ENCODE measurements around the gene MLC1. TPM values are rescaled to one million over a fixed set of nuclear protein-coding genes. Genes with fewer than 3 reads are reported as not detected.

Gene MLC1
- total and polyA plus RNA-seq, 10 of the 15 experiments (the other 5 are each of a cell fraction or from before 2014, with no cell fraction given): 0.03 to 0.15 (median 0.07) TPM; not detected in 7

- H2AFZ ChIP-seq (ENCODE audit: control insufficient read depth, low read depth, low read length): no peak overlapping the region
- no peaks in the 10 kb centered on the region; the same call in 2 of the 3 replicates for H3K9me3 ChIP-seq (replicated peaks; ENCODE audit: control insufficient read depth, insufficient read depth, low read length)
- ChIA-PET SMC1A (ENCODE audit: uncharacterized antibody, unreplicated experiment) (interaction anchor here (1.4 kb wide), 1 partner anchor 11 kb away, joined by 5 read pairs; no protein-coding TSS in a partner anchor), POLR2A (no interaction called here), CTCF (interaction anchor here (1.9 kb wide), 1 partner anchor 11 kb away, joined by 11 read pairs; no protein-coding TSS in a partner anchor), RAD21 (ENCODE audit: unreplicated experiment) (interaction anchor here (3.0 kb wide), 1 partner anchor 89 kb away, joined by 13 read pairs; no protein-coding TSS in a partner anchor)
- FAIRE-seq (no peak), ATAC-seq (no peak), DNase-seq (ENCODE audit: low read depth, low spot score) (no peak)
- no peak overlapping the region for H3K4me3 ChIP-seq
- no peaks in the 10 kb centered on the region for H4K20me1 ChIP-seq (ENCODE audit: control insufficient read depth, insufficient read depth)
- WGBS (ENCODE audit: insufficient coverage, insufficient replicate concordance, low lambda C conversion rate, missing lambda C conversion rate): 33% methylated on average over 3 of the region's 3 CpGs
- no peaks in the 10 kb centered on the region for H3K36me3 ChIP-seq (ENCODE audit: control insufficient read depth in 2 of 2, insufficient read depth in 2 of 2, low read length in 1 of 2)
- in situ Hi-C loops (cut with MboI): no loop called here
- TF ChIP-seq, protein P1, sequence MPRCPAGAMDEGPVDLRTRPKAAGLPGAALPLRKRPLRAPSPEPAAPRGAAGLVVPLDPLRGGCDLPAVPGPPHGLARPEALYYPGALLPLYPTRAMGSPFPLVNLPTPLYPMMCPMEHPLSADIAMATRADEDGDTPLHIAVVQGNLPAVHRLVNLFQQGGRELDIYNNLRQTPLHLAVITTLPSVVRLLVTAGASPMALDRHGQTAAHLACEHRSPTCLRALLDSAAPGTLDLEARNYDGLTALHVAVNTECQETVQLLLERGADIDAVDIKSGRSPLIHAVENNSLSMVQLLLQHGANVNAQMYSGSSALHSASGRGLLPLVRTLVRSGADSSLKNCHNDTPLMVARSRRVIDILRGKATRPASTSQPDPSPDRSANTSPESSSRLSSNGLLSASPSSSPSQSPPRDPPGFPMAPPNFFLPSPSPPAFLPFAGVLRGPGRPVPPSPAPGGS (IDR thresholded peaks at IDR 0.05; ENCODE audit: borderline replicate concordance, insufficient read depth, low read depth, low read length, poor library complexity, severe bottlenecking): no peak
- TF ChIP-seq ZNF217 (IDR thresholded peaks at IDR 0.05): no peak
- TF ChIP-seq E4F1 (IDR thresholded peaks at IDR 0.05; ENCODE audit: borderline replicate concordance, partially characterized antibody): no peak
- no peak for TF ChIP-seq CHD1 (IDR thresholded peaks at IDR 0.05; ENCODE audit: low read depth, low read length)
- TF ChIP-seq, protein P2, sequence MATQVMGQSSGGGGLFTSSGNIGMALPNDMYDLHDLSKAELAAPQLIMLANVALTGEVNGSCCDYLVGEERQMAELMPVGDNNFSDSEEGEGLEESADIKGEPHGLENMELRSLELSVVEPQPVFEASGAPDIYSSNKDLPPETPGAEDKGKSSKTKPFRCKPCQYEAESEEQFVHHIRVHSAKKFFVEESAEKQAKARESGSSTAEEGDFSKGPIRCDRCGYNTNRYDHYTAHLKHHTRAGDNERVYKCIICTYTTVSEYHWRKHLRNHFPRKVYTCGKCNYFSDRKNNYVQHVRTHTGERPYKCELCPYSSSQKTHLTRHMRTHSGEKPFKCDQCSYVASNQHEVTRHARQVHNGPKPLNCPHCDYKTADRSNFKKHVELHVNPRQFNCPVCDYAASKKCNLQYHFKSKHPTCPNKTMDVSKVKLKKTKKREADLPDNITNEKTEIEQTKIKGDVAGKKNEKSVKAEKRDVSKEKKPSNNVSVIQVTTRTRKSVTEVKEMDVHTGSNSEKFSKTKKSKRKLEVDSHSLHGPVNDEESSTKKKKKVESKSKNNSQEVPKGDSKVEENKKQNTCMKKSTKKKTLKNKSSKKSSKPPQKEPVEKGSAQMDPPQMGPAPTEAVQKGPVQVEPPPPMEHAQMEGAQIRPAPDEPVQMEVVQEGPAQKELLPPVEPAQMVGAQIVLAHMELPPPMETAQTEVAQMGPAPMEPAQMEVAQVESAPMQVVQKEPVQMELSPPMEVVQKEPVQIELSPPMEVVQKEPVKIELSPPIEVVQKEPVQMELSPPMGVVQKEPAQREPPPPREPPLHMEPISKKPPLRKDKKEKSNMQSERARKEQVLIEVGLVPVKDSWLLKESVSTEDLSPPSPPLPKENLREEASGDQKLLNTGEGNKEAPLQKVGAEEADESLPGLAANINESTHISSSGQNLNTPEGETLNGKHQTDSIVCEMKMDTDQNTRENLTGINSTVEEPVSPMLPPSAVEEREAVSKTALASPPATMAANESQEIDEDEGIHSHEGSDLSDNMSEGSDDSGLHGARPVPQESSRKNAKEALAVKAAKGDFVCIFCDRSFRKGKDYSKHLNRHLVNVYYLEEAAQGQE (IDR thresholded peaks at IDR 0.05; ENCODE audit: low read depth, low read length): no peak
- no peak for TF ChIP-seq ZNF622 (IDR thresholded peaks at IDR 0.05)
- no peak for TF ChIP-seq STAT1 (conservative IDR thresholded peaks at IDR 0.05)
- no peak for TF ChIP-seq YY1 (IDR thresholded peaks at IDR 0.05; ENCODE audit: low read depth, low read length)
- H3K79me2 ChIP-seq (ENCODE audit: control insufficient read depth, insufficient read depth, low read length): no peaks in the 10 kb centered on the region
- H3K27me3 ChIP-seq (replicated peaks in 1 of 2; ENCODE audit: control insufficient read depth in 2 of 2, insufficient read depth in 2 of 2, low read length in 1 of 2): no peaks in the 10 kb centered on the region; a peak in 2 of 4 replicates
- BruUV-seq (replicated peaks): no TSS peak
- no peak overlapping the region for H3K9ac ChIP-seq (ENCODE audit: control insufficient read depth, insufficient read depth, low read length)
- intact Hi-C loops (cut with micrococcal nuclease; ENCODE audit: unreplicated experiment): loop anchor here (5.0 kb wide), 1 partner anchor 87 kb away; no protein-coding TSS in a partner anchor
- no peak overlapping the region for H3K4me2 ChIP-seq (ENCODE audit: control insufficient read depth, insufficient read depth)
- peaks cover 22% of the 10 kb centered on the region for H3K4me1 ChIP-seq (ENCODE audit: control insufficient read depth, insufficient read depth, low read length)
- H3K27ac ChIP-seq (ENCODE audit: control insufficient read depth, insufficient read depth): no peak overlapping the region
These were observed 65.9 kb downstream of the MLC1 start for GRCh38 chr22:50019316-50019715.

All from GM12878 (cell line).